Measurements from ENCODE around the gene NSMCE1.

NSMCE1 gene

GRCh38 chr16:27308792-27309191 lies 40.2 kb upstream of the NSMCE1 start:
- TF ChIP-seq, protein P1, sequence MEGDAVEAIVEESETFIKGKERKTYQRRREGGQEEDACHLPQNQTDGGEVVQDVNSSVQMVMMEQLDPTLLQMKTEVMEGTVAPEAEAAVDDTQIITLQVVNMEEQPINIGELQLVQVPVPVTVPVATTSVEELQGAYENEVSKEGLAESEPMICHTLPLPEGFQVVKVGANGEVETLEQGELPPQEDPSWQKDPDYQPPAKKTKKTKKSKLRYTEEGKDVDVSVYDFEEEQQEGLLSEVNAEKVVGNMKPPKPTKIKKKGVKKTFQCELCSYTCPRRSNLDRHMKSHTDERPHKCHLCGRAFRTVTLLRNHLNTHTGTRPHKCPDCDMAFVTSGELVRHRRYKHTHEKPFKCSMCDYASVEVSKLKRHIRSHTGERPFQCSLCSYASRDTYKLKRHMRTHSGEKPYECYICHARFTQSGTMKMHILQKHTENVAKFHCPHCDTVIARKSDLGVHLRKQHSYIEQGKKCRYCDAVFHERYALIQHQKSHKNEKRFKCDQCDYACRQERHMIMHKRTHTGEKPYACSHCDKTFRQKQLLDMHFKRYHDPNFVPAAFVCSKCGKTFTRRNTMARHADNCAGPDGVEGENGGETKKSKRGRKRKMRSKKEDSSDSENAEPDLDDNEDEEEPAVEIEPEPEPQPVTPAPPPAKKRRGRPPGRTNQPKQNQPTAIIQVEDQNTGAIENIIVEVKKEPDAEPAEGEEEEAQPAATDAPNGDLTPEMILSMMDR (IDR thresholded peaks at IDR 0.05; ENCODE audit: low read depth, low read length): no peak
- no peak overlapping the region for H3K4me3 ChIP-seq (ENCODE audit: low read depth, low read length)

- TF ChIP-seq, protein P1 (IDR thresholded peaks at IDR 0.05; ENCODE audit: low read depth, low read length): no peak
- no peak overlapping the region for H3K4me3 ChIP-seq (ENCODE audit: low read depth, low read length)
Observed at GRCh38 chr16:27305839-27306442, 37.4 kb upstream of the NSMCE1 start.

DNA sequence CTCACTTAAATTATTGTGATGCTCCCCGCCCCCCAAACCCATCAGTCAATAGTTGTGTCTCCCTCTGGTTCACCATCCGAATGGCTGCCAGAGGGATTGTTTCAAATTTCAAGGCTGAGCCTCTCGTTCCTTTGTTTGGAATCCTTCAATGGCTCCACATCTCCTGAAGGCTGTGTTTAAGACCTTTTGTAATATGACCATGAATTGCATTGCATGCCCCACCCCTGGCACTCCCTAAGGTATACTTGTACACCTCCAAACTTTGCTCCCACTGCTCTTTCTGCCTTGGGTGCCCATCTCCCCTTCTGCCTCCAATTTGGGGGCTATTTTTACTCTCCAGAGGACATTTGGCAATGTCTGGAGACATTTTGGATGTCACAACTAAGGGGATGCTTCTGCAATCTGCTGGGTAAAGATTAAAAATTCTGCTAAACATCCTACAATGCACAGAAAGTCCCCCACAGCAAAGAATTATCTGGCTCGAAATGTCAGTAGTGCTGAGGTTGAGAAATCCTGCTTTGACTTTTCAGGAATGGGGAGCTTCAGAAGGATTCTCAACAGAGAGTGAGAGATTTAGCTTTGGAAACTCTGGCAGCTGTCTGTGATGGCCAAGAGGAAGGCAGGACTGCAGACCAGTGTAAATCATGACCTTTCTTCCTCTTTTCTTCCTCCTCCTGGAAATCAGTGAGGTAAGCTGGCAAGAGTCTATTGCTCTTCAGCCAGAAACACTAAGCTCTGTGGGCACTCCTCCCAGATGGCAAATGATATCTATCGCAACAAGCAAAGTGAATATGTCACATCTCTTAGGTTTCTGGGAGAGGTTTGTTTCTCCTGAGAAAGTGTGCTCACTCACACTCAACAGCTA lies 36.5 kb upstream of the NSMCE1 start:
- TF ChIP-seq, protein P1 (IDR thresholded peaks at IDR 0.05; ENCODE audit: low read depth, low read length): no peak
- no peak overlapping the region for H3K4me3 ChIP-seq (ENCODE audit: low read depth, low read length)

GRCh38 chr16:27304102-27304501 lies 35.5 kb upstream of the NSMCE1 start:
- TF ChIP-seq, protein P1 (IDR thresholded peaks at IDR 0.05; ENCODE audit: low read depth, low read length): no peak

GRCh38 chr16:27303256-27304100 lies 34.9 kb upstream of the NSMCE1 start:
- TF ChIP-seq, protein P1 (IDR thresholded peaks at IDR 0.05; ENCODE audit: low read depth, low read length): no peak
- H3K4me3 ChIP-seq (ENCODE audit: low read depth, low read length): no peak overlapping the region

More at GRCh38 chr16:27304102-27304501, 35.5 kb upstream of the NSMCE1 start:
- H3K4me3 ChIP-seq (ENCODE audit: low read depth, low read length): no peak overlapping the region

DNA sequence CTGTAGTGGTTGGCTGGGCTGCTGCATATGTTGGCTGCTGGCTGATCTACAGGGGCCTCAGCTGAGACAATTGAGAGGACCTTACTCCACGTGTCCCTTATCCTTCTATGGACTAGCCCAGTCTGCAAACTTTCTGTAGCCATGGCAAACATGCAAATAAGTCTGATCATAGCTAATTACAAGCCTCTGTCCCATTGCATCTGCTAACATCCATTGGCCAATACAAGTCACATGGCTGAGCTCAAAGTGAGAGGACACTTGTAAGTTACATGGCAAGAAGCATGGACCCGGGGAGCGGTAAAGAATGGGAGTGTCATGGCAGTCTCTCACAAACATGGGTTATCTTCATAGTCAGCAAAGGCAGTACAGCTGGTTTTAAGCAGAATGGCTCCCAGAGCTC lies 33.6 kb upstream of the NSMCE1 start:
- TF ChIP-seq, protein P1 (IDR thresholded peaks at IDR 0.05; ENCODE audit: low read depth, low read length): no peak
- no peak overlapping the region for H3K4me3 ChIP-seq (ENCODE audit: low read depth, low read length)

Measured in WI38 (cell line).